GM23248 (cell line): Measurements from ENCODE around the gene DNAJC21. TPM values are rescaled to one million over a fixed set of nuclear protein-coding genes. Genes with fewer than 3 reads are reported as not detected.

ENCODE experiments used
- DNase-seq: peaks from one replicate; pipeline ENCODE4 v3.0.0-alpha.2; 2015
- H2AFZ ChIP-seq: fragments of 200-600 bp; sonication (generic); 2 replicates; pipeline ENCODE4 v1.6.1; 2016; ENCODE audit warnings: antibody characterized with exemption
- H3F3A ChIP-seq: fragments of 200-600 bp; sonication (generic); 2 replicates; pipeline ENCODE4 v1.6.1; 2016; ENCODE audit warnings: mild to moderate bottlenecking, antibody characterized with exemption, mixed run types; ENCODE audit not compliant: insufficient read depth
- H3K27ac ChIP-seq: fragments of 200-600 bp; sonication (generic); 2 replicates; pipeline ENCODE4 v1.5.1; 2016; ENCODE audit warnings: mild to moderate bottlenecking
- H3K27me3 ChIP-seq: fragments of 200-600 bp; sonication (generic); replicated peaks from 2 replicates; pipeline ENCODE4 v1.6.1; 2016; ENCODE audit warnings: mild to moderate bottlenecking; ENCODE audit not compliant: insufficient read depth
- H3K36me3 ChIP-seq: fragments of 200-600 bp; sonication (generic); 2 replicates; pipeline ENCODE4 v1.6.1; 2016; ENCODE audit warnings: low read depth, mild to moderate bottlenecking
- H3K4me1 ChIP-seq: fragments of 200-600 bp; sonication (generic); 2 replicates; pipeline ENCODE4 v1.6.1; 2016; ENCODE audit warnings: mild to moderate bottlenecking; ENCODE audit not compliant: insufficient read depth
- H3K4me2 ChIP-seq: fragments of 200-600 bp; sonication (generic); one replicate; pipeline ENCODE4 v1.6.1; 2016; ENCODE audit warnings: mild to moderate bottlenecking; ENCODE audit not compliant: unreplicated experiment
- H3K4me3 ChIP-seq: fragments of 200-600 bp; sonication (generic); 2 replicates; pipeline ENCODE4 v1.5.1; 2016; ENCODE audit warnings: mild to moderate bottlenecking
- H3K79me2 ChIP-seq: fragments of 200-600 bp; sonication (generic); 2 replicates; pipeline ENCODE4 v1.6.1; 2016; ENCODE audit warnings: mild to moderate bottlenecking; ENCODE audit not compliant: insufficient read depth
- H3K9ac ChIP-seq: fragments of 200-600 bp; sonication (generic); 2 replicates; pipeline ENCODE4 v1.6.1; 2016; ENCODE audit warnings: mild to moderate bottlenecking
- H3K9me2 ChIP-seq: fragments of 200-600 bp; sonication (generic); 2 replicates; pipeline ENCODE4 v1.6.1; 2016; ENCODE audit warnings: mixed run types, mild to moderate bottlenecking, moderate library complexity; ENCODE audit not compliant: insufficient read depth
- H3K9me3 ChIP-seq: fragments of 200-600 bp; sonication (generic); one replicate; pipeline ENCODE4 v1.6.1; 2017; ENCODE audit warnings: low read depth
- H4K20me1 ChIP-seq: fragments of 200-600 bp; sonication (generic); 2 replicates; pipeline ENCODE4 v1.6.0; 2016; ENCODE audit not compliant: insufficient read depth
- EZH2 ChIP-seq: fragments of 200-600 bp; sonication (generic); IDR thresholded peaks from 2 replicates; pipeline ENCODE4 v1.6.1; 2018; ENCODE audit warnings: antibody characterized with exemption, mild to moderate bottlenecking; ENCODE audit not compliant: insufficient read depth, poor library complexity, severe bottlenecking
- EZH2phosphoT487 ChIP-seq: fragments of 200-600 bp; sonication (generic); IDR thresholded peaks from 2 replicates; pipeline ENCODE4 v1.6.1; 2018; ENCODE audit warnings: antibody characterized with exemption, moderate library complexity, mild to moderate bottlenecking, low read depth; ENCODE audit not compliant: insufficient read depth
- WGBS, 2 experiments: methylation state at CpG; one replicate each; pipeline ENCODE4 v1.1.6; 2015 to 2017; ENCODE audit warnings: low lambda C conversion rate in 2 of 2, low coverage in 1 of 2; ENCODE audit errors: missing lambda C conversion rate in 2 of 2; 5-methylcytosine and 5-hydroxymethylcytosine counted together
- in situ Hi-C: fragments of 300-500 bp; cut with MboI; formaldehyde crosslinking; loops from 2 replicates; pipeline ENCODE4 v1.15.0; 2020
- polyA plus RNA-seq: library from polyadenylated mRNA; unstranded; fragments of >200 nt; fragmentation: Nextera tagmentation; extraction: Ambion mirVana; gene quantifications from 2 replicates; pipeline ENCODE4 v1.2.1, GENCODE V29; 2016
- total RNA-seq: library from RNA; depleted of rRNA; stranded (reverse); fragments of >200 nt; shearing (Covaris generic); gene quantifications from 2 replicates; pipeline ENCODE4 v1.2.3, GENCODE V29; 2014

Gene DNAJC21
- total and polyA plus RNA-seq, 2 experiments from 2014 or later, result 15.5 to 30.4 TPM

DNA sequence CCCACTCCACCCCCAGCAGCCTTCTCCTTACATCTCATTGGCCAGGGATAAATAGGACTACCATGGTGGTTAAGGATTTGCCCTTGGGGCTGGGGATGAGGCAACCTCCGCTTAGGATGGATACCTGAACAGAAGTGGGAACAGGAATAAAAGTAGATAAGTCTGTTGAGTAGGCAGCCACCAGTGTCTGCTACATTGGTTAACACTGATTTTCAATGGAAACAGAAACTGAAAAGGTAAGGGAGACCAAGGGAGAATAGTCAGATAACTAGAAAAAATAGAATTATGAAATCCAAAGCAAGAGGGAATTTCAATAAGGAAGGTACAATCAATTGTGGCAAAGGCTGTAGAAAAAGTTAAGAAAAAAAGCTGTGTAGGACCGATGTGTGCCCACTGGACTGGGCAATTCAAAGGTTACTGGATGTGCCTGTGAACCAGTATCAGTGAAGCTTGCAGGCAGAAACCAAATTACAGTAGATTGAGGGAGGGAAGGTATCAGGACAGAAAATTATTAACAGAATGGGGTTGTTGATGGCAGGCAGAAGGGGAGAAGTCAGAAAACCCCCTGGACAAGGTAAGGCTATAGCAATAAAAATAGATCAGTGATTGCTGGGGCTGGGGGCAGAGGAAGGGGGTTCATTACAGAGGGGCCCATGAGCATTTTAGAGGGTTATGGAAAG lies 48.7 kb downstream of the DNAJC21 start:
- WGBS, 2 experiments, result 41 to 44% methylated on average over 2 of the region's 2 CpGs
- DNase-seq, result no peak
- in situ Hi-C loops, result no loop called here

DNA sequence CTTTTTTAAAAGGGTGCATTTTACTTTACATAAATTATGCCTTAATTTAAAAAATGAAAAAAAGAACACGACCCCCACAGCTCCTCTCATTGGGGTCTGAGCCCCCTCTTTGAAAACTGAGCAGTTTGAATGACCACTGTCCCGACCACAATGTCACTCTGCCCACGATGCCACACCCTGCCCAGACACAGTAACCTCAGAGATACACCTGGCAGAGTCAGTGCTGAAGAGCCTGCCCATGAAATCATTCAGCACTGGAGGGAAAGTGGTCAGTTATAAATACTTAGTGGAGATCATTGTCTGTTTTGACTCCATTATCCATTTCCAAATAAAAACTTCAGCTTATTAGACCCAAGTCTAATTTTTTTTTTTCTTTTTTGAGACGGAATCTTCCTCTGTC lies 49.3 kb downstream of the DNAJC21 start:
- H3K4me1 ChIP-seq, result no peaks in the 10 kb centered on the region
- H3K27me3 ChIP-seq, result no peaks in the 10 kb centered on the region
- H3K9ac ChIP-seq, result no peak overlapping the region
- H3F3A ChIP-seq, result no peaks in the 10 kb centered on the region; the same call in 1 of the 2 replicates
- in situ Hi-C loops, result no loop called here
- TF ChIP-seq EZH2, result no peak
- no peaks in the 10 kb centered on the region for H3K9me3 ChIP-seq
- no peak overlapping the region for H3K4me3 ChIP-seq
- H3K4me2 ChIP-seq, result no peak overlapping the region
- 35 to 43% methylated on average over 4 of the region's 4 CpGs for WGBS, 2 experiments
- H4K20me1 ChIP-seq, result no peaks in the 10 kb centered on the region
- no peaks in the 10 kb centered on the region for H3K79me2 ChIP-seq
- H2AFZ ChIP-seq, result no peak overlapping the region
- no peaks in the 10 kb centered on the region for H3K36me3 ChIP-seq
- H3K9me2 ChIP-seq, result no peaks in the 10 kb centered on the region
- no peak for DNase-seq
- H3K27ac ChIP-seq, result no peak overlapping the region

More for the DNA sequence above, 48.7 kb downstream of the DNAJC21 start:
- no peak overlapping the region for H3K4me2 ChIP-seq
- no peaks in the 10 kb centered on the region; the same call in 1 of the 2 replicates for H3F3A ChIP-seq
- no peak overlapping the region for H2AFZ ChIP-seq
- H3K9me3 ChIP-seq, result no peaks in the 10 kb centered on the region
- H3K9ac ChIP-seq, result no peak overlapping the region
- no peaks in the 10 kb centered on the region for H3K27me3 ChIP-seq
- H3K4me3 ChIP-seq, result no peak overlapping the region
- H3K9me2 ChIP-seq, result no peaks in the 10 kb centered on the region
- no peaks in the 10 kb centered on the region for H3K4me1 ChIP-seq
- no peaks in the 10 kb centered on the region for H3K79me2 ChIP-seq
- no peak for TF ChIP-seq EZH2
- no peaks in the 10 kb centered on the region for H4K20me1 ChIP-seq
- no peak overlapping the region for H3K27ac ChIP-seq
- H3K36me3 ChIP-seq, result no peaks in the 10 kb centered on the region

DNA sequence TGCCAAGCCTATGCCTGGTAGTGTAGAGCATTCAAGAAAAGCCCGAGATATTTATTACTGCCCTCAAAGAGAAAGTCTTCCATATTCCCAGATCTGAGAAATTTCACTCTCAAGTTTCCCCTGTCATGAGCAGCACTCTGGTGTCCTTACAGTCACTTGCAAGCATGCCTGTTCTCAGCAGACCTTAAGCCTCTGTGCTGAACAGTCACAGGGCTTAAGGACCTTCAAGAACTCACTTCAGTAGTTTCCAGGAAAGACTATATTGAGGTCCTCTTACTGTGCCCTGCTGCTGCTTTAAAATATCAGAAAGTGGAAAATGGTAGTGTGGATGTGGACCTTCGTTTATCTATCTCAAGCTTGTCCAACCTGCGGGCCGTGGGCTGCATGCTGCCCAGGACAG lies 53.5 kb downstream of the DNAJC21 start:
- 73 to 74% methylated on average over 4 of the region's 4 CpGs for WGBS, 2 experiments
- in situ Hi-C loops, result no loop called here
- DNase-seq, result no peak

GRCh38 chr5:34986965-34987364 lies 57.6 kb downstream of the DNAJC21 start:
- no peaks in the 10 kb centered on the region for H3K79me2 ChIP-seq
- no peak overlapping the region for H3K27ac ChIP-seq
- H3K4me2 ChIP-seq, result no peak overlapping the region
- H2AFZ ChIP-seq, result no peak overlapping the region
- TF ChIP-seq EZH2 (no peak), EZH2phosphoT487 (no peak)
- in situ Hi-C loops, result no loop called here
- H3K4me3 ChIP-seq, result no peak overlapping the region
- WGBS, 2 experiments, result 48 to 57% methylated on average over 1 of the region's 1 CpG
- no peaks in the 10 kb centered on the region for H3K36me3 ChIP-seq
- no peaks in the 10 kb centered on the region for H3F3A ChIP-seq
- H3K4me1 ChIP-seq, result no peaks in the 10 kb centered on the region
- H3K27me3 ChIP-seq, result no peaks in the 10 kb centered on the region
- peaks cover 6% of the 10 kb centered on the region for H3K9me3 ChIP-seq
- DNase-seq, result no peak
- no peak overlapping the region for H3K9ac ChIP-seq
- no peaks in the 10 kb centered on the region for H3K9me2 ChIP-seq
- H4K20me1 ChIP-seq, result no peaks in the 10 kb centered on the region

More for the DNA sequence above, 53.5 kb downstream of the DNAJC21 start:
- H3K27ac ChIP-seq, result no peak overlapping the region
- H3K4me2 ChIP-seq, result no peak overlapping the region
- no peaks in the 10 kb centered on the region for H3K36me3 ChIP-seq
- no peaks in the 10 kb centered on the region for H3K27me3 ChIP-seq
- H3F3A ChIP-seq, result no peaks in the 10 kb centered on the region
- no peaks in the 10 kb centered on the region for H4K20me1 ChIP-seq
- H3K4me1 ChIP-seq, result no peaks in the 10 kb centered on the region
- no peaks in the 10 kb centered on the region for H3K79me2 ChIP-seq
- H3K9ac ChIP-seq, result no peak overlapping the region
- TF ChIP-seq EZH2phosphoT487 (no peak), EZH2 (no peak)
- H2AFZ ChIP-seq, result no peak overlapping the region
- H3K4me3 ChIP-seq, result no peak overlapping the region
- no peaks in the 10 kb centered on the region for H3K9me2 ChIP-seq
- peaks cover 6% of the 10 kb centered on the region for H3K9me3 ChIP-seq
